Retinal pigment epithelial cell (primary cell): ENCODE measurements around the gene CRX.
"Not testable (repeated sequence)": the region's sequence is repeated elsewhere in the genome, so short reads cannot be mapped to it uniquely, and the experiment has no call there.

Experiments
- DNase-seq: peaks from one replicate; pipeline ENCODE4 v3.0.0-alpha.2; 2010; ENCODE audit warnings: low read depth
- H3K4me3 ChIP-seq: 2 replicates; pipeline ENCODE4 v1.5.1; 2011; ENCODE audit warnings: mild to moderate bottlenecking, low read length, control low read depth, moderate library complexity
- TF ChIP-seq, protein P1 (sequence below): conservative IDR thresholded peaks from 2 replicates; pipeline ENCODE4 v1.5.1; 2011; ENCODE audit warnings: low read depth, low read length, control low read depth, inconsistent platforms

Gene CRX

DNA sequence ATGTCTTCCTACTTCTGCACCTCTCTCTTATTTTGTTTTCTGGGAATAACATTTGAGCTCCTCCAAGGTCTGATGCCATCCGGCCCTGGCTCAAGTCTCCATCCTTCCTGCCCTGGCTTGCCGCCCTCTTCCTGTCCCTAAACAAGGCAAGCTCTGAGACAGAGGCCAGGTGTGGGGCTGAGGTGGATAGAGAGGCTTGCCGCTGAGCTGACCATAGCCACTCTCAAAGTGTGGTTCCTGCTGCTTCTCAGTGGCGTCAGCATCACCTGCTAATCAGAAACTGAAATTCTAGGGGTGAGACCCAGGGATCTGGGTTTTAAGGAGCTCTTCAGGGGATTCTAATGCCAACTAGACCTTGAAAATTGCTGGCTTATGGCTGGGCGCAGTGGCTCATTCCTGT, 31.3 kb downstream of the CRX start:
- no peak overlapping the region for H3K4me3 ChIP-seq
- no peak for DNase-seq
- TF ChIP-seq, protein P1, sequence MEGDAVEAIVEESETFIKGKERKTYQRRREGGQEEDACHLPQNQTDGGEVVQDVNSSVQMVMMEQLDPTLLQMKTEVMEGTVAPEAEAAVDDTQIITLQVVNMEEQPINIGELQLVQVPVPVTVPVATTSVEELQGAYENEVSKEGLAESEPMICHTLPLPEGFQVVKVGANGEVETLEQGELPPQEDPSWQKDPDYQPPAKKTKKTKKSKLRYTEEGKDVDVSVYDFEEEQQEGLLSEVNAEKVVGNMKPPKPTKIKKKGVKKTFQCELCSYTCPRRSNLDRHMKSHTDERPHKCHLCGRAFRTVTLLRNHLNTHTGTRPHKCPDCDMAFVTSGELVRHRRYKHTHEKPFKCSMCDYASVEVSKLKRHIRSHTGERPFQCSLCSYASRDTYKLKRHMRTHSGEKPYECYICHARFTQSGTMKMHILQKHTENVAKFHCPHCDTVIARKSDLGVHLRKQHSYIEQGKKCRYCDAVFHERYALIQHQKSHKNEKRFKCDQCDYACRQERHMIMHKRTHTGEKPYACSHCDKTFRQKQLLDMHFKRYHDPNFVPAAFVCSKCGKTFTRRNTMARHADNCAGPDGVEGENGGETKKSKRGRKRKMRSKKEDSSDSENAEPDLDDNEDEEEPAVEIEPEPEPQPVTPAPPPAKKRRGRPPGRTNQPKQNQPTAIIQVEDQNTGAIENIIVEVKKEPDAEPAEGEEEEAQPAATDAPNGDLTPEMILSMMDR: no peak

DNA sequence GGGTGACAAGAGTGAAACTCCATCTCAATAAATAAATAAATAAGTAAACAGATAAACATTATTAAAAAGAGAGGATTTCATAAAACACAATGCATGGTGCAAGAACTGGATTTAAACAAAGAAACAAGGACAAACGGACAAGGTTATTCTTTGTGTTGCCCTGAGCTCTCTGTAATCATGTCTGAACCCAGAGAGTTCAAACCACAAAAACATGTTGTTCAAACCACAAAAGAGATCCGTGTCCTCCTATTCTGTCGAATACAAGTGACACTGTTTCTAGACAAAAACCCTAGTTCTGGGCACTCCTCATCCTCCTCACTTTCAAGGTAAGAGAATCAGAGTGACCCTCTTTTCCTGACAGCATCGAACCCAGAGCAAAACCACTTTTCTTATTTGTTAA, 32.7 kb downstream of the CRX start:
- TF ChIP-seq, protein P1: no peak
- no peak for DNase-seq
- H3K4me3 ChIP-seq: no peak overlapping the region

DNA sequence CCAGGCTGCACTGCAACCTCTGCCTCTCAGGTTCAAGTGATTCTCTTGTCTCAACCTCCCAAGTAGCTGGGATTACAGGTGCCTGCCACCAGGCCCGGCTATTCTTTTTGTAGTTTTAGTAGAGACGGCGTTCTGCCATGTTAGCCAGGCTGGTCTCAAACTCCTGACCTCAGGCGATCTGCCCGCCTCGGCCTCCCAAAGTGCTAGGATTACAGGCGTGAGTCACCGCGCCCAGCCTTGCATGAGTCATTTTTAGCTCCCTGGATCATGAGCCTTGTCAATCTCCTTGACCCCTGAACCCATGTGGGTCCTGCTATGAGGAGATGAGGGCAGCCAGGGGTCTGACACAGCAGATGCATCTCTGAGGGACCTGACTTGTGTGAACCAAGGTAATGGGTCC, 36.5 kb downstream of the CRX start:
- DNase-seq: peak; percentile 54
- H3K4me3 ChIP-seq: not testable (repeated sequence)

DNA sequence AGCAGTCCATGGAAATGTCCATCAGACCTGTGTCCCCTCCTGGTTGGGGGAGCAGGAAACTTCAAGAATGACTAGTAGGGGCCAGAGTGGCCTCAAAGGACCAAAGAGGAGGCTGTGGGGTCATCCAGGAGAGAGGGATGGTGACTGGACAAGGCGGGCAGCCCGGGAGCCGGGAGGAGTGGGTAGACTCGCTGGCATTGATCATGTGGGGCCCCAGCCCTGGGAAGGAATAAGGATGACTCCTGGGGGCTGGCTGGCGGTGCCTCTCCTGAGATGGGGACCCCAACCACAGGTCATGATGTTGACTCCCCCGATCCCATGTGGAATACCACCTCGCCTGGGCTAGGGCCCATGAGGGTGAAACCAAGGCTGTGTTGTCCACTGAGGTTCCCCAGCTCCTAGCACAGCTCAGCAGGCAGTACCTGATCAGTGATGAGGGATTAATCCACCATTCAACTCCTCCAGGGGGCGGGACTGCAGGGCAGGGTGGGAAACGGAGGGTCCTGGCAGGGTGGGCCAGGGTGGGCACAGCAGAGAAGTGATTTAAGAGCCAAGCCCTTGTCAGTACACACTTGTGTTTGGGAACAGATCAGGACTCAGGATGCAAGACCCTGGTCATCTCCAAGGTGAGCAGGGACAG, 37.0 kb downstream of the CRX start, which contains the start of gene TPRX2:
TPRX2 (plus strand) TSS at position 590 of the 640 bp plus-strand sequence; CDS start at position 602, 12 bp downstream.
- not testable (repeated sequence) for DNase-seq, H3K4me3 ChIP-seq

DNA sequence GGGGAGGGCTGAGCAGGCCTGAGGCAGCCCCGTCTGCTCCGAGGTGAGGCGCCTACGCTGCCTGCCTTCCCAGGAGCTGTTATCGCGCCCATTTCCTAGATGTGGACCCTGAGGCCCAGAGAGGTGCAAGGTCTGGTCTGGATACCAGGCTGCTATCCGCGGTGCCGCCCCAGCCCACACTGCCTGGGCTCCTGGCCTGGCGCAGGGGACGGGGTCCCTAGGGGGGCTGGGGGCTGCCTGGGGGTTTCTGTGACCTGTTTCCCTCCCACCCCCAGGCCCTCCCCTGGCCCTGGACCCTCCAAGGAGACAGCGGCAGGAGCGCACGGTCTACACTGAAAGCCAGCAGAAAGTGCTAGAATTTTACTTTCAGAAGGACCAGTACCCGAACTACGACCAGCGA, 38.1 kb downstream of the CRX start:
- not testable (repeated sequence) for H3K4me3 ChIP-seq, DNase-seq

DNA sequence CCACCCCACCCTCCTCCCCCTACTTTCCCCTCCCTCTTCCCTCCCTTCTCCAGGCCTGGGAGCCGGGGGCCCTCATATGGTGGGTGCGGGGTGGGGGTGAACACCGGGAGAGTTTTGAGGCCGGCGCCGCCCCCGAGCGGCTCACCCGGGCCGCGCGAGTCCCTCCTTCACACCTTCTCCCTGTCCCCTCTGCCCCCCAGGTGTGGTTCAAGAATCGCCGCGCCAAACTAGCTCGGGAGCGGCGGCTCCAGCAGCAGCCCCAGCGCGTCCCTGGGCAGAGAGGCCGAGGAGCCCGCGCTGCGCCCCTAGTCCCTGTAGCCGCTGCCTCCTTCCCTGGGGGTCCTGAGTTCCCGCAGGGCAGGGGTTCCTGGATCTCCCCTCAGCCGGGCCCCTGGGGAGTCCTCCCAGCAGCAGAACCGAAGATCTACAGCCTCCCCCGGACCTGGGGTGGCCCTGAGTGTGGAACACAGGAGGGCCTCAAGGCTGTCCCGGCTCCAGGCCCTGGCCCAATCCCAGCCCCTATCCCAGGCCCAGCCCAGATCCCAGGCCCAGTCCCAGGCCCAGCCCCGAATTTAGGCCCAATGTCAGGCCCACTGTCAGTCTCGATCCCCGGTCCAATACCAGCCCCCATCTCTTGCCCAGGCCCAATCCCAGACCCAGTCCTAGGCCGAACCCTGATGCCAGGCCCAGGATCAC, 39.0 kb downstream of the CRX start:
- H3K4me3 ChIP-seq: no peak overlapping the region
- DNase-seq: no peak
- TF ChIP-seq, protein P1: no peak

DNA sequence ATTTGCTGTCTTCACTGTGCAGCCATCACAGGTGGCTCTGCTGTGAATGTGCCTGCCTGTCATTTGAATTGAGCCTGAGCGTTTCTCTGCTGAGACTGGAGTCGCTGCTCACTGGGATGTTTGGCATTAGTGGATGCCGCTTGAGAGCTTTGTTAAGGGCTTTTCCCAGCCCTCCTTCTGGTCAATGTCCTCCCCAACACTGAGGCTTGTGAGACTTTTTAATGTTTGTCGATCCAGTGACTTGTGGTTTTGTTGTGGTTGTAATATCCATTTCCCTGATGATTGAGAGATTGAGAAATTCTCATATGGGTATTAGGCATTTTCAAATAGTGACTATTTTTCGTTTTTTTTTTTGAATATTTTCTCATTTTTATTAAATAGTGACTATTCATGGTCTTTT, 39.9 kb downstream of the CRX start:
- DNase-seq: no peak
- H3K4me3 ChIP-seq: no peak overlapping the region
- TF ChIP-seq, protein P1: no peak

DNA sequence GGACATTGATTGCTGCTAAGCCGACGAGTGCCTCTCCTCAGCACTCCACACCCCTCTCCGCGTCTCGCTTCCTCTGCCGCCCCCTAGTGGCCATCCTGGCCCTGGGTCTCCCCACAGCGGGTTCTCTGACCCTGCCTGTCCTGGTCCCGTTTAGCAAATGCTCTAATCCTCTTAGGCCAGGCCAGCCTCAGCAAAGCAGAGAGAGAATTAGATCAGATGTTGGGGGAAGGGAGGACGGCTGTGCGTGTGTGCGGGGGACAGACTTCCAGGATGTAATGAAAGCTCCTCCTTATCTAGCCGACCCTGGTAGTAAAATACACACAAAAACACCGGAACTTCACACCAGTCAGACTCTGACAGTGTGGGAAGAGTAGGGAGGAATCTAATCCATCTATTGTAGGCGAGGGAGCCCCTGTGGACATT, 41.8 kb downstream of the CRX start:
- TF ChIP-seq, protein P1: peak; percentile 99
- DNase-seq: peak; percentile 80
- no peak overlapping the region for H3K4me3 ChIP-seq
